ENCODE results near the gene ASB18.

The ASB18 gene

GRCh38 chr2:236157366-236157765 is 106.8 kb downstream of the ASB18 start:
- ChIA-PET POLR2A (ENCODE audit: low non-redundant PET) (no interaction called here), CTCF (no interaction called here)
- H3K27ac ChIP-seq, result no peak overlapping the region
- DNase-seq (ENCODE audit: low spot score), result no peak
- no peak for TF ChIP-seq CTCF (conservative IDR thresholded peaks at IDR 0.05; ENCODE audit: low read depth)

- ChIA-PET CTCF (no interaction called here), POLR2A (ENCODE audit: low non-redundant PET) (no interaction called here)
- H3K27ac ChIP-seq, result no peak overlapping the region
- TF ChIP-seq CTCF (conservative IDR thresholded peaks at IDR 0.05; ENCODE audit: low read depth), result no peak
- DNase-seq (ENCODE audit: low spot score), result no peak
Observed at GRCh38 chr2:236156860-236157194, 107.4 kb downstream of the ASB18 start.

DNA sequence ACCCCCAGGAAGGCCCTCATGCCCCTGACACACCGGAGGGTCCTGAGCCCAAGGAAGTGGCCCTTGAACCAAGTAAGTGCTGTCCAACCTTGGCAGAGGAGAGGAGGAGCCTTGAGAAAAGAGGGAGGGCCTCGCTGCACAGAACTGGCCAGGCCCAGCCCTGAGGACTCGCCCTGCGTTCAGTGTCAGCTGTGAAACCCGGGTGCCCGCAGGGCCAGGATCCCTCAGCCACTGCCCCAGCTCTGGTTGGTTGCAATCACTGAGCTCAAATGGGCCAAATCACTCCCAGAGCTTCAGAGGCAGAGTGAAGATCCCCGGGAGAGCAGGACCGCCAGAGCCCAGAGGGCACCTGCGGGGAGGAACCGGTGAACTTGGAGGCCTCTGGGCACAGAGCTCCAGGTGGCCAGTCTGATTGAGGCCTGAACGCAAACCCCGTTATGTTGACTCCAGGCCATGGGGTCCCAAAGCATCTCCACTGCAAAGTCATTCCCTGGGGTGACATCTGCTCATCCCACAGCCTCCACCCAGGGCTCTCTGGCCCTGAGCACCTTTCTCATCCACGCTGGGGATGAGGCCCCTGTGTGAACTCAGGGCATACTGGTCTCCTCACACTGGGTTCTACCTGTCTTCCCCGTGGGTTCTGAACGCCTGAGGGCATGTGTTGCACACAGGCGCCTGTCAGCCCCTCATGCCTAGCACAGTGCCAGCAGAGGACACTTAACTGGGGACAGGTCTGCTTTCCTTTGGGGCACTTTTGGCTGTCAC is 107.9 kb downstream of the ASB18 start:
- no peak for TF ChIP-seq CTCF (conservative IDR thresholded peaks at IDR 0.05; ENCODE audit: low read depth)
- no peak for DNase-seq (ENCODE audit: low spot score)
- CTCF ChIA-PET, result interaction anchor here (0.6 kb wide), 1 partner anchor 22 kb away, joined by 3 read pairs; no protein-coding TSS in a partner anchor
- POLR2A ChIA-PET (ENCODE audit: low non-redundant PET), result no interaction called here
- H3K27ac ChIP-seq, result no peak overlapping the region

- no peak overlapping the region for H3K27ac ChIP-seq
- ChIA-PET POLR2A (ENCODE audit: low non-redundant PET) (no interaction called here), CTCF (interaction anchor here (0.6 to 0.7 kb wide), 2 partner anchors 9 to 23 kb away, joined by 3 read pairs; no protein-coding TSS in a partner anchor)
- no peak for TF ChIP-seq CTCF (conservative IDR thresholded peaks at IDR 0.05; ENCODE audit: low read depth)
- no peak for DNase-seq (ENCODE audit: low spot score)
Observed at GRCh38 chr2:236155406-236155805, 108.8 kb downstream of the ASB18 start.

- no peak for DNase-seq (ENCODE audit: low spot score)
- CTCF ChIA-PET, result interaction anchor here (0.6 kb wide), 1 partner anchor 9 kb away, joined by 3 read pairs; no protein-coding TSS in a partner anchor
- POLR2A ChIA-PET (ENCODE audit: low non-redundant PET), result no interaction called here
- TF ChIP-seq CTCF (conservative IDR thresholded peaks at IDR 0.05; ENCODE audit: low read depth), result no peak
- H3K27ac ChIP-seq, result no peak overlapping the region
Observed at GRCh38 chr2:236146436-236146835, 117.8 kb downstream of the ASB18 start.

DNA sequence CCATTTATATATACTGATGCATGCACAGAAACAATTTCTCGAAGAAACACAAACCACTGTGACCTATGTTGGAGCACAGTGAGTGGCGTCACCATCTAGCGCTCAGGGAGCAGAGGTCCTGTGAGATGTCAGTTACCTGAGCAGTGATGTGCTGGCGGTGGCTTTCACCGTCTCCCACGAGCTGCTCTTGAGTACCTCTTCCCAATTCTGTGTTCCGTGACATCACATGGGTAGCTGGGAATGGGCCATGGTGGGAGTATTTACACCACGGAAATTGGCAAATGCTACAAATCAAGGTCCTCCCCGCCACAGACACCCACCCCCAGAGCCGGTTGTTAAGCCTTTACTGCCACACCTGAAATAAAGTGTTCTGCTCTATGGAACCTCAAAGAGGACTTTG is 120.4 kb downstream of the ASB18 start:
- no peak overlapping the region for H3K27ac ChIP-seq
- no peak for DNase-seq (ENCODE audit: low spot score)
- no peak for TF ChIP-seq CTCF (conservative IDR thresholded peaks at IDR 0.05; ENCODE audit: low read depth)
- ChIA-PET POLR2A (ENCODE audit: low non-redundant PET) (no interaction called here), CTCF (no interaction called here)

All from RWPE1 (cell line).